HEK293 (cell line): ENCODE measurements around the gene NHS.

Experiments used
- CTCF ChIA-PET: fragments of 350-600 bp; formaldehyde crosslinking; extraction: SDS; loops from one replicate; lab custom pipeline; 2021; ENCODE audit warnings: antibody characterized with exemption; lab: Yijun Ruan, JAX
- POLR2A ChIA-PET: fragments of 300-600 bp; formaldehyde crosslinking; extraction: SDS; loops from one replicate; lab custom pipeline; 2020; ENCODE audit warnings: antibody characterized with exemption, inconsistent platforms; lab: Yijun Ruan, JAX
- H3K27ac ChIP-seq: fragments of 200-500 bp; sonication (Bioruptor generic); 2 replicates; pipeline ENCODE4 v1.5.1; 2014; ENCODE audit warnings: low read depth, low read length, control low read depth, inconsistent platforms; ENCODE audit errors: extremely low read depth
- H3K36me3 ChIP-seq, 2 experiments: fragments of 200-500 bp in 1 of 2; sonication (Bioruptor generic) in 1 of 2; 1 replicate in 1 of 2; 2 replicates in 1 of 2; pipeline ENCODE4 v1.5.1; 2014 to 2017; ENCODE audit warnings: inconsistent platforms in 2 of 2, low read length in 2 of 2; ENCODE audit not compliant: control insufficient read depth in 2 of 2, insufficient read depth in 1 of 2
- H3K4me1 ChIP-seq: fragments of 200-500 bp; sonication (Bioruptor generic); 2 replicates; pipeline ENCODE4 v1.5.1; 2014; ENCODE audit warnings: mild to moderate bottlenecking, low read length, inconsistent platforms; ENCODE audit not compliant: control insufficient read depth, insufficient read depth
- H3K4me3 ChIP-seq: 2 replicates; pipeline ENCODE4 v1.5.1; 2011; ENCODE audit warnings: low read depth, mild to moderate bottlenecking, control low read depth, low read length, moderate library complexity
- H3K9me3 ChIP-seq: fragments of 200-500 bp; sonication (Bioruptor generic); 2 replicates; pipeline ENCODE4 v1.5.1; 2014; ENCODE audit warnings: low read depth, low read length, inconsistent platforms; ENCODE audit not compliant: control insufficient read depth, insufficient read depth
- PRDM1 ChIP-seq: fragments of 450-650 bp; formaldehyde crosslinking; IDR thresholded peaks from 2 replicates; pipeline ENCODE4; 2016; ENCODE audit warnings: missing biosample characterization, missing genetic modification characterization
- SP7 ChIP-seq: fragments of 450-650 bp; formaldehyde crosslinking; IDR thresholded peaks from 2 replicates; pipeline ENCODE4 v1.5.1; 2016; ENCODE audit warnings: missing biosample characterization, missing genetic modification characterization
- ZFHX2 ChIP-seq: fragments of 450-650 bp; formaldehyde crosslinking; conservative IDR thresholded peaks from 2 replicates; pipeline ENCODE4 v1.5.1; 2016; ENCODE audit warnings: missing biosample characterization, missing genetic modification characterization
- ZNF24 ChIP-seq: fragments of 450-650 bp; formaldehyde crosslinking; IDR thresholded peaks from 2 replicates; pipeline ENCODE4 v1.5.1; 2016; ENCODE audit warnings: missing biosample characterization, missing genetic modification characterization
- ZNF354C ChIP-seq: fragments of 450-650 bp; formaldehyde crosslinking; IDR thresholded peaks from 2 replicates; pipeline ENCODE4 v1.5.1; 2016; ENCODE audit warnings: missing biosample characterization, missing genetic modification characterization, low read depth, borderline replicate concordance
- ZNF366 ChIP-seq: fragments of 450-650 bp; formaldehyde crosslinking; conservative IDR thresholded peaks from 2 replicates; pipeline ENCODE4 v1.5.1; 2016; ENCODE audit warnings: missing biosample characterization, missing genetic modification characterization
- ZNF521 ChIP-seq: fragments of 450-650 bp; formaldehyde crosslinking; IDR thresholded peaks from 2 replicates; pipeline ENCODE4 v1.5.1; 2017; ENCODE audit warnings: missing biosample characterization, mild to moderate bottlenecking, missing genetic modification characterization
- ZNF624 ChIP-seq: fragments of 450-650 bp; formaldehyde crosslinking; IDR thresholded peaks from 2 replicates; pipeline ENCODE4 v1.5.1; 2017; ENCODE audit warnings: missing biosample characterization, missing genetic modification characterization
- ZNF629 ChIP-seq: fragments of 450-650 bp; formaldehyde crosslinking; IDR thresholded peaks from 2 replicates; pipeline ENCODE4 v1.5.1; 2017; ENCODE audit warnings: missing biosample characterization, missing genetic modification characterization
- ZNF776 ChIP-seq: fragments of 450-650 bp; formaldehyde crosslinking; IDR thresholded peaks from 2 replicates; pipeline ENCODE4 v1.5.0; 2017; ENCODE audit warnings: missing biosample characterization, missing genetic modification characterization, borderline replicate concordance
- ZXDB ChIP-seq: fragments of 450-650 bp; formaldehyde crosslinking; IDR thresholded peaks from 2 replicates; pipeline ENCODE4 v1.5.1; 2016; ENCODE audit warnings: missing biosample characterization, missing genetic modification characterization
- TF ChIP-seq, protein P1 (sequence below): fragments of 450-650 bp; formaldehyde crosslinking; IDR thresholded peaks from 2 replicates; pipeline ENCODE4 v1.5.1; 2017; ENCODE audit warnings: missing biosample characterization, mild to moderate bottlenecking, missing genetic modification characterization, moderate library complexity
- TF ChIP-seq, protein P2 (sequence below): fragments of 450-650 bp; formaldehyde crosslinking; IDR thresholded peaks from 2 replicates; pipeline ENCODE4 v1.5.1; 2017; ENCODE audit warnings: missing biosample characterization, missing genetic modification characterization
- TF ChIP-seq, protein P3 (sequence below): fragments of 450-650 bp; IDR thresholded peaks from 2 replicates; pipeline ENCODE4 v1.5.1; 2018; ENCODE audit warnings: missing biosample characterization, missing genetic modification characterization
- TF ChIP-seq, protein P4 (sequence below): fragments of 450-650 bp; formaldehyde crosslinking; conservative IDR thresholded peaks from 2 replicates; pipeline ENCODE4 v1.5.1; 2016; ENCODE audit warnings: low read depth, missing biosample characterization, missing genetic modification characterization
- TF ChIP-seq, protein P5 (sequence below): fragments of 450-650 bp; formaldehyde crosslinking; IDR thresholded peaks from 2 replicates; pipeline ENCODE4 v1.5.1; 2016; ENCODE audit warnings: missing biosample characterization, missing genetic modification characterization, low read depth

The NHS gene

DNA sequence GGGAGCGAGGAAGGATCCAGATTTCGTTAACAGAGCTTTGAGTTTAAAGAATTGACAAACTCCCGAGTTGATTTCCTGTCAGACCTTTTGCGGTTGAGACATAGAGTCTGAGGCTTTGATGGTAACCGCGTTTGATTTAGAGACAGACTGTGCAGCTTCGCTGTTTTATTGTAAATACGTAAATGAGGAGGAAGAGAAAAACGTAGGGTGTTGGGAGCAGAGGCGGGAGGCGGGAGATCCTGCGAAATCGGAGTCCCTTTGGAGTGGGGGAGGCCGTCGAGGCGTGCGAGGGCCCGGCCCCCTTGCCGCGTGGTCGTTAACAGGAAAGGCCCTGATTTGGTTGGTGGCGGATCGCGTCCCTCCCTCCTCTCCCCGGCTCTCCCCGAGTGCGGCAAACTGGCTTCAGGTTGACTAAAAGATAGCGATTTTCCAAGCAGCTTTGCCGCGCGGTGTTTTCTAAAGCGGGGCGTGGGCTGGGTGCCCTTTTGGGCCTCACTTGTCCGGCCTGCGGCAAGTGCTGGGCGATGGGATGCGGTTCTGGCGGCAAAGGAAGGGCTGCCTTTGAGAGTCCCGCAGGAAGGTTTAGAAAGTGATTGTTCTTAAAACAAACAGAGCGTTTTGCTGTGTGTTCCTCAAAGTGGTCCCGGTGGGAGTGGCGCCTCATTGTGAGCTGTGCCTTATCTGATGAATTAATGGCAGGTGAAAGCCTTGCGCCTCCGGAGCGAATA is 363.1 kb downstream of the NHS start (continued):
- peak; percentile 80 for TF ChIP-seq ZFHX2 (tag by site-specific recombination)

DNA sequence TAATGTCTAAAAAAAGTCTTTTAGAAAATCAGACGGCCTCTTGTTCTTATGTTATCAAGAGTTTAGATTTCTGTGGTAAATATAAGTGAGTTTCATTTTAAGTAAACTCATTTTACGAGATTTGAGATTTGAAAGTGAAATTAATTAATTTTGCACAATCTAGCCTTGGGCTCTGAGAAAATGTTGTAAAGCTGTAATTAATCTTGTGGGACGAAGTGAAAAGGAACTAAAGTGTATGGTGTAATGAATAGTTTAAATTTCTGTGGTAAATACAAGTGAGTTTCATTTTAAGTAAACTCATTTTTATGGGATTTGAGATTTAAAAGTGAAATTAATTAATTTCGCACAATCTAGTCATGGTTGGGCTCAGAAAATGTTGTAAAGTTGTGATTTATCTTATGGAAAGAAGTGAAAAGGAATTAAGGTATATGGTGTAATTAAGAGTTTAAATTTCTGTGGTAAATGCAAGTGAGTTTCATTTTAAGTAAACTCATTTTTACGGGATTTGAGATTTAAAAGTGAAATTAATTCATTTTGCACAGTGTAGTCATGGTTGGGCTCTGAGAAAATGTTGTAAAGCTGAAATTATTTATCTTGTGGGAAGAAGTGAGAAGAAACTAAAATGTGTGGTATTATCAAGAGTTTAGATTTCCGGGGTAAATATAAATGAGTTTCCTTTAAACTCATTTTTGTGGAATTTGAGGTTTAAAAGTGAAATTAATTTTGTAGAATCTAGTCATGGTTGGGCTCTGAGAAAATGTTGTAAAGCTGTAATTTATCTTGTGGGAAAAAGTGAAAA is 363.9 kb downstream of the NHS start:
- peaks cover 11% of the 10 kb centered on the region for H3K4me1 ChIP-seq
- H3K27ac ChIP-seq, result peak overlapping the region; percentile 98
- TF ChIP-seq, protein P1, sequence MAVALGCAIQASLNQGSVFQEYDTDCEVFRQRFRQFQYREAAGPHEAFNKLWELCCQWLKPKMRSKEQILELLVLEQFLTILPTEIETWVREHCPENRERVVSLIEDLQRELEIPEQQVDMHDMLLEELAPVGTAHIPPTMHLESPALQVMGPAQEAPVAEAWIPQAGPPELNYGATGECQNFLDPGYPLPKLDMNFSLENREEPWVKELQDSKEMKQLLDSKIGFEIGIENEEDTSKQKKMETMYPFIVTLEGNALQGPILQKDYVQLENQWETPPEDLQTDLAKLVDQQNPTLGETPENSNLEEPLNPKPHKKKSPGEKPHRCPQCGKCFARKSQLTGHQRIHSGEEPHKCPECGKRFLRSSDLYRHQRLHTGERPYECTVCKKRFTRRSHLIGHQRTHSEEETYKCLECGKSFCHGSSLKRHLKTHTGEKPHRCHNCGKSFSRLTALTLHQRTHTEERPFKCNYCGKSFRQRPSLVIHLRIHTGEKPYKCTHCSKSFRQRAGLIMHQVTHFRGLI (tag by site-specific recombination), result peak; percentile 97
- TF ChIP-seq, protein P2, sequence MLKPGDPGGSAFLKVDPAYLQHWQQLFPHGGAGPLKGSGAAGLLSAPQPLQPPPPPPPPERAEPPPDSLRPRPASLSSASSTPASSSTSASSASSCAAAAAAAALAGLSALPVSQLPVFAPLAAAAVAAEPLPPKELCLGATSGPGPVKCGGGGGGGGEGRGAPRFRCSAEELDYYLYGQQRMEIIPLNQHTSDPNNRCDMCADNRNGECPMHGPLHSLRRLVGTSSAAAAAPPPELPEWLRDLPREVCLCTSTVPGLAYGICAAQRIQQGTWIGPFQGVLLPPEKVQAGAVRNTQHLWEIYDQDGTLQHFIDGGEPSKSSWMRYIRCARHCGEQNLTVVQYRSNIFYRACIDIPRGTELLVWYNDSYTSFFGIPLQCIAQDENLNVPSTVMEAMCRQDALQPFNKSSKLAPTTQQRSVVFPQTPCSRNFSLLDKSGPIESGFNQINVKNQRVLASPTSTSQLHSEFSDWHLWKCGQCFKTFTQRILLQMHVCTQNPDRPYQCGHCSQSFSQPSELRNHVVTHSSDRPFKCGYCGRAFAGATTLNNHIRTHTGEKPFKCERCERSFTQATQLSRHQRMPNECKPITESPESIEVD (tag by site-specific recombination), result peak; percentile 91
- TF ChIP-seq ZNF521 (tag by site-specific recombination) (no peak), PRDM1 (tag by site-specific recombination) (peak; percentile 90), SP7 (tag by site-specific recombination) (peak; percentile 92), ZNF24 (tag by site-specific recombination) (no peak), ZXDB (tag by site-specific recombination) (0 out of 2 replicates have a peak, but pooled peaks have one; percentile 0)
- POLR2A ChIA-PET, result no interaction called here
- CTCF ChIA-PET, result interaction anchor here (0.7 to 2.7 kb wide), 3 partner anchors 17 to 1148 kb away, joined by 3 to 8 read pairs (median 3); no protein-coding TSS in a partner anchor
- H3K9me3 ChIP-seq, result no peaks in the 10 kb centered on the region
- H3K4me3 ChIP-seq, result peak overlapping the region; percentile 71
- no peaks in the 10 kb centered on the region for H3K36me3 ChIP-seq

DNA sequence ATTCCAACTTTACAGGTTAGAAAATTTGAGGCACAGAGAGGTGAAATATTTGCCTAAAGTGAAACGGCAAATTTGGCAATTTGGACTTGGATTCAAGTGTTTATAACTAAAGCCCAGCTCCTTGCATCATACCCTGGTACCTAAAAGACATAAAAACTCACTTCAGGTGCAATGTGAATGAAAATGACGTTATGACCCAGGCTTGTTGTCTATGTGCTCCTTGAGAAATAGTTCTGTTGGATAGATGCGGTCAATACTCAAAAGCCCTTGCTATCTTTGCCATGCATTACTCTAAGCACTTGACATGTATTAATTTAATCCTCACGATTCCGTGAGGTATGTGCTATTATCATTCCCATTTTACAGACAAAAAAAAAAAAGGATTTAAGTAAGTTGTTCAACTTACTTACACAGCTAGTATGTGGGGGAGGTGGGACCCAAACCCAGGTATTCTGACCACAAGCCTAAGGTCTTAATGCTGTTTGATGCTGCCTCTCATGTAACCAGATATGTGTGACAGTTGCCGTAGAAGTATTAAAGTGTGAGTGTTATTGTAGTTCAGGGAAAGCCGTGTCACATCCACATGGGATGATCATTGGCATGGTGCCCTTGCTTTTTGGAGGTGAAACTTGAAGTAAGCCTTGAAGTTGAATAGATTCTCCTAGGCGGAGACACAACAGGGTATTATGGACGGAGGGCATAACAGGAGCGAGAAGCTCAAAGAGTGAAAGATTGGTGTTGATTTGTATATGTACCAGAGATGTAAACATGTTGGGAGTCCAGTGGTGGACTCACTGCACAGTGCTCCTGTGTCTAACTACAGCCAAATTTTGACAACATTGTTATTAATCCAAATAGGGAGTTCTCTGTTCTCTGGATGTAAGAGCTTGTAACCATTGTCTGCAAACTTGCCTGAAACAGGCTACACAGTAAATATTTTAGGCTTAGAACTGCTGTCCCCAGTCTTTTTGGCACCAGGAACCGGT is 365.4 kb downstream of the NHS start:
- peaks cover 11% of the 10 kb centered on the region for H3K4me1 ChIP-seq
- H3K36me3 ChIP-seq, result no peaks in the 10 kb centered on the region
- H3K4me3 ChIP-seq, result no peak overlapping the region
- POLR2A ChIA-PET, result no interaction called here
- no peak overlapping the region; the same call in 1 of the 2 replicates for H3K27ac ChIP-seq
- H3K9me3 ChIP-seq, result no peaks in the 10 kb centered on the region
- CTCF ChIA-PET, result interaction anchor here (2.7 kb wide), 1 partner anchor 469 kb away, joined by 8 read pairs; no protein-coding TSS in a partner anchor
- TF ChIP-seq ZNF776, result no peak
- peak; percentile 35 for TF ChIP-seq ZNF629 (tag by site-specific recombination)
- TF ChIP-seq, protein P3, sequence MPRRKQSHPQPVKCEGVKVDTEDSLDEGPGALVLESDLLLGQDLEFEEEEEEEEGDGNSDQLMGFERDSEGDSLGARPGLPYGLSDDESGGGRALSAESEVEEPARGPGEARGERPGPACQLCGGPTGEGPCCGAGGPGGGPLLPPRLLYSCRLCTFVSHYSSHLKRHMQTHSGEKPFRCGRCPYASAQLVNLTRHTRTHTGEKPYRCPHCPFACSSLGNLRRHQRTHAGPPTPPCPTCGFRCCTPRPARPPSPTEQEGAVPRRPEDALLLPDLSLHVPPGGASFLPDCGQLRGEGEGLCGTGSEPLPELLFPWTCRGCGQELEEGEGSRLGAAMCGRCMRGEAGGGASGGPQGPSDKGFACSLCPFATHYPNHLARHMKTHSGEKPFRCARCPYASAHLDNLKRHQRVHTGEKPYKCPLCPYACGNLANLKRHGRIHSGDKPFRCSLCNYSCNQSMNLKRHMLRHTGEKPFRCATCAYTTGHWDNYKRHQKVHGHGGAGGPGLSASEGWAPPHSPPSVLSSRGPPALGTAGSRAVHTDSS (tag by site-specific recombination), result no peak
- TF ChIP-seq ZNF366, result peak; percentile 28; the same call in 1 of the 2 replicates
- TF ChIP-seq, protein P4, sequence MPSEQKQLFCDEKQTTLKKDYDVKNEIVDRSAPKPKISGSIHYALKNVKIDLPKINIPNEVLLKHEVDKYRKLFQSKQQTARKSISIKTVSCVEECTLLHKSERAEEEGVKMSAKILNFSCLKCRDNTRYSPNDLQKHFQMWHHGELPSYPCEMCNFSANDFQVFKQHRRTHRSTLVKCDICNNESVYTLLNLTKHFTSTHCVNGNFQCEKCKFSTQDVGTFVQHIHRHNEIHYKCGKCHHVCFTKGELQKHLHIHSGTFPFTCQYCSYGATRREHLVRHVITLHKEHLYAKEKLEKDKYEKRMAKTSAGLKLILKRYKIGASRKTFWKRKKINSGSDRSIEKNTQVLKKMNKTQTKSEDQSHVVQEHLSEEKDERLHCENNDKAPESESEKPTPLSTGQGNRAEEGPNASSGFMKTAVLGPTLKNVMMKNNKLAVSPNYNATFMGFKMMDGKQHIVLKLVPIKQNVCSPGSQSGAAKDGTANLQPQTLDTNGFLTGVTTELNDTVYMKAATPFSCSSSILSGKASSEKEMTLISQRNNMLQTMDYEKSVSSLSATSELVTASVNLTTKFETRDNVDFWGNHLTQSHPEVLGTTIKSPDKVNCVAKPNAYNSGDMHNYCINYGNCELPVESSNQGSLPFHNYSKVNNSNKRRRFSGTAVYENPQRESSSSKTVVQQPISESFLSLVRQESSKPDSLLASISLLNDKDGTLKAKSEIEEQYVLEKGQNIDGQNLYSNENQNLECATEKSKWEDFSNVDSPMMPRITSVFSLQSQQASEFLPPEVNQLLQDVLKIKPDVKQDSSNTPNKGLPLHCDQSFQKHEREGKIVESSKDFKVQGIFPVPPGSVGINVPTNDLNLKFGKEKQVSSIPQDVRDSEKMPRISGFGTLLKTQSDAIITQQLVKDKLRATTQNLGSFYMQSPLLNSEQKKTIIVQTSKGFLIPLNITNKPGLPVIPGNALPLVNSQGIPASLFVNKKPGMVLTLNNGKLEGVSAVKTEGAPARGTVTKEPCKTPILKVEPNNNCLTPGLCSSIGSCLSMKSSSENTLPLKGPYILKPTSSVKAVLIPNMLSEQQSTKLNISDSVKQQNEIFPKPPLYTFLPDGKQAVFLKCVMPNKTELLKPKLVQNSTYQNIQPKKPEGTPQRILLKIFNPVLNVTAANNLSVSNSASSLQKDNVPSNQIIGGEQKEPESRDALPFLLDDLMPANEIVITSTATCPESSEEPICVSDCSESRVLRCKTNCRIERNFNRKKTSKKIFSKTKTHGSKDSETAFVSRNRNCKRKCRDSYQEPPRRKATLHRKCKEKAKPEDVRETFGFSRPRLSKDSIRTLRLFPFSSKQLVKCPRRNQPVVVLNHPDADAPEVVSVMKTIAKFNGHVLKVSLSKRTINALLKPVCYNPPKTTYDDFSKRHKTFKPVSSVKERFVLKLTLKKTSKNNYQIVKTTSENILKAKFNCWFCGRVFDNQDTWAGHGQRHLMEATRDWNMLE, result no peak
- TF ChIP-seq, protein P5, sequence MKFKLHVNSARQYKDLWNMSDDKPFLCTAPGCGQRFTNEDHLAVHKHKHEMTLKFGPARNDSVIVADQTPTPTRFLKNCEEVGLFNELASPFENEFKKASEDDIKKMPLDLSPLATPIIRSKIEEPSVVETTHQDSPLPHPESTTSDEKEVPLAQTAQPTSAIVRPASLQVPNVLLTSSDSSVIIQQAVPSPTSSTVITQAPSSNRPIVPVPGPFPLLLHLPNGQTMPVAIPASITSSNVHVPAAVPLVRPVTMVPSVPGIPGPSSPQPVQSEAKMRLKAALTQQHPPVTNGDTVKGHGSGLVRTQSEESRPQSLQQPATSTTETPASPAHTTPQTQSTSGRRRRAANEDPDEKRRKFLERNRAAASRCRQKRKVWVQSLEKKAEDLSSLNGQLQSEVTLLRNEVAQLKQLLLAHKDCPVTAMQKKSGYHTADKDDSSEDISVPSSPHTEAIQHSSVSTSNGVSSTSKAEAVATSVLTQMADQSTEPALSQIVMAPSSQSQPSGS (tag by site-specific recombination), result peak; percentile 58; the same call in 1 of the 2 replicates
- TF ChIP-seq ZNF354C (tag by site-specific recombination), result no peak
- no peak for TF ChIP-seq ZNF624 (tag by site-specific recombination)
